Retinal pigment epithelial cell (primary cell): ENCODE data around the gene MXI1.

Experiments used
- DNase-seq: peaks from one replicate; pipeline ENCODE4 v3.0.0-alpha.2; 2010; ENCODE audit warnings: low read depth
- H3K4me3 ChIP-seq: 2 replicates; pipeline ENCODE4 v1.5.1; 2011; ENCODE audit warnings: mild to moderate bottlenecking, low read length, control low read depth, moderate library complexity
- CTCF ChIP-seq: conservative IDR thresholded peaks from 2 replicates; pipeline ENCODE4 v1.5.1; 2011; ENCODE audit warnings: low read depth, low read length, control low read depth, inconsistent platforms

Gene MXI1

GRCh38 chr10:110228066-110228465 lies 20.7 kb downstream of the MXI1 start:
- TF ChIP-seq CTCF = no peak
- DNase-seq = no peak
- no peak overlapping the region for H3K4me3 ChIP-seq

GRCh38 chr10:110229155-110229554 lies 21.8 kb downstream of the MXI1 start:
- TF ChIP-seq CTCF = no peak
- H3K4me3 ChIP-seq = no peak overlapping the region

GRCh38 chr10:110233846-110234245 lies 26.4 kb downstream of the MXI1 start:
- TF ChIP-seq CTCF = no peak
- no peak overlapping the region for H3K4me3 ChIP-seq
- DNase-seq = no peak

More at GRCh38 chr10:110229155-110229554, 21.8 kb downstream of the MXI1 start:
- DNase-seq = no peak

GRCh38 chr10:110237894-110238480 lies 30.6 kb downstream of the MXI1 start:
- no peak overlapping the region for H3K4me3 ChIP-seq
- DNase-seq = no peak
- no peak for TF ChIP-seq CTCF

GRCh38 chr10:110239892-110240291 lies 32.5 kb downstream of the MXI1 start:
- no peak for DNase-seq
- H3K4me3 ChIP-seq = no peak overlapping the region
- no peak for TF ChIP-seq CTCF

- no peak for DNase-seq
- no peak for TF ChIP-seq CTCF
- no peak overlapping the region for H3K4me3 ChIP-seq
Observed at GRCh38 chr10:110241407-110241806, 34.0 kb downstream of the MXI1 start.

GRCh38 chr10:110241841-110242240 lies 34.4 kb downstream of the MXI1 start:
- no peak overlapping the region for H3K4me3 ChIP-seq
- no peak for TF ChIP-seq CTCF
- no peak for DNase-seq
